ENCODE results near the gene OSBPL3.

Gene OSBPL3

GRCh38 chr7:24962418-24962962, 17.5 kb downstream of the OSBPL3 start:
- in situ Hi-C loops (cut with MboI; ENCODE audit: low pct_unique_long_range_greater_than_20kb, low sequenced_read_pairs), result no loop called here
- no peak for DNase-seq

DNA sequence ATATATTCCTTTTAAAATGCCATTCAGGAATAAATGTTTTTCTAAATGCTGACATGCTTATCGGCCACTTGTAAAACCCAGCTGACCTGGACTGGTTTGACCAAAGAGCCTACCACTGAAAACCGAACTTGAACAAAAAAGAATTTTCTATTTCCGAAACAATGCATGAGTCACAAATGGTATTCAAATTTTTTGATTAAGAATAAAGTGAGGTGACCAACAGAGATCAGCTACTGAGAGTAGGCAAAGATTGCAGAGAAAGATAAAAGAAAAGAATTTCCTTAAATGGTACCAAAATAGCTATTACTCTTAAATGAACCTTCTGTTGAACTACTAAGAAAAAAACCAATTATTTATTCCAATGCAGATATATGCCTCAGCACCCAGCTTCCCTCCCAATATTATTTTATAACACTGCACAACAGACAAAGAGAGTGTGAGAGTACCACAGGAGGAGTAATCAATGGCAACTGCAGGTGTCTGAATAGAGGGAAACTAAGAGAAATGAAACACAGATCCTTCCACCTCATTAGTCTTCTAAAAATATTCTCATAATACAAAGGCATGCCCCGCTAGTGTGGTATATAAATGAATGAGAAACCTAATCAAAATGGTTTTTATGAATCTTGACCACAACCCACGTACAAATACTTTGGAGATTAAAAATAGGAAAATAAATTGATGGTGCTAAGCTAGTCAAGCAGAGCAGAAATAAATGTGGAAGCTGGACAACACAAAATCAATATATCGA, 20.1 kb downstream of the OSBPL3 start:
- in situ Hi-C loops (cut with MboI; ENCODE audit: low pct_unique_long_range_greater_than_20kb, low sequenced_read_pairs), result no loop called here
- DNase-seq, result no peak

DNA sequence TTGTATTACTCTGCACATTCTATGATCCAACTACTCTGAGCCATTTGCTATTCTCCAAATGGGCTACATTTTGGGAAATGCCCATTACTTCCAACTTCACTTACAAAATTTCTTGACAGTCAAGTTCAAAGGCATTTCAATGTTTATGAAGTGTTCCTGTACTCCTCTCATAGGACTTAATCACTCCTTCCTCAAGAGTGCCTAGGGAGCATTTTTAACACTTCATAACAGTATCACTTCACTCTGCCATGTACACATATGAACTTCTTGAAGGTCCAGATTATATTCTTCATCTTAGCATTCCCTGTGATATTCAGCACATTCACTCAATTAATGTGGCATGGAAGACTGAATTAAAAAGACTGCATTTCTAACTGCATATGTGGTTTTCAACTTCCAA, 21.6 kb downstream of the OSBPL3 start:
- in situ Hi-C loops (cut with MboI; ENCODE audit: low pct_unique_long_range_greater_than_20kb, low sequenced_read_pairs), result no loop called here

GRCh38 chr7:24956021-24956420, 24.0 kb downstream of the OSBPL3 start:
- no peak for DNase-seq
- in situ Hi-C loops (cut with MboI; ENCODE audit: low pct_unique_long_range_greater_than_20kb, low sequenced_read_pairs), result no loop called here

More for the DNA sequence above, 21.6 kb downstream of the OSBPL3 start:
- no peak for DNase-seq

DNA sequence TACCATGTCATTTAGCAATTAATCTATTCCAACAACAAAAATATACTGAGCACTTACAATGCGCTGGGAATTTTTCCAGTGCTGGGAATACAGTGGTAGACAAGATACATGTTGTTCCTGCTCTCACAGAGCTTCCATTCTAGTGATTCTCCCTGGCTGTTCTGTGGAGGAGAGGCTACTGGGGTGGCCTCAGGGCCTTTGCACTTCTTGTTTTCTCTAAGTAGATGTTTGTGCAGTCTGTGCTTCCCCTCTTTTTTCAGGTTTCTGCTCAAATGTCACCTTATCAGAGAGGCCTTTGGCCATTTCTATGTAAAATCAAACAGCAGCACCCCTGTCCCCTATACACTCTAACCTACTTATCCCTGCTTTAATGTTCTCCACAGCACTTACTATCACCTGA, 24.7 kb downstream of the OSBPL3 start:
- DNase-seq, result no peak
- in situ Hi-C loops (cut with MboI; ENCODE audit: low pct_unique_long_range_greater_than_20kb, low sequenced_read_pairs), result no loop called here

GRCh38 chr7:24952464-24952863, 27.5 kb downstream of the OSBPL3 start:
- in situ Hi-C loops (cut with MboI; ENCODE audit: low pct_unique_long_range_greater_than_20kb, low sequenced_read_pairs), result no loop called here
- no peak for DNase-seq

- in situ Hi-C loops (cut with MboI; ENCODE audit: low pct_unique_long_range_greater_than_20kb, low sequenced_read_pairs), result no loop called here
These were observed 28.5 kb downstream of the OSBPL3 start for GRCh38 chr7:24951441-24951980.

GRCh38 chr7:24949884-24950283, 30.1 kb downstream of the OSBPL3 start:
- DNase-seq, result no peak
- in situ Hi-C loops (cut with MboI; ENCODE audit: low pct_unique_long_range_greater_than_20kb, low sequenced_read_pairs), result no loop called here

More at GRCh38 chr7:24951441-24951980, 28.5 kb downstream of the OSBPL3 start:
- DNase-seq, result no peak

DNA sequence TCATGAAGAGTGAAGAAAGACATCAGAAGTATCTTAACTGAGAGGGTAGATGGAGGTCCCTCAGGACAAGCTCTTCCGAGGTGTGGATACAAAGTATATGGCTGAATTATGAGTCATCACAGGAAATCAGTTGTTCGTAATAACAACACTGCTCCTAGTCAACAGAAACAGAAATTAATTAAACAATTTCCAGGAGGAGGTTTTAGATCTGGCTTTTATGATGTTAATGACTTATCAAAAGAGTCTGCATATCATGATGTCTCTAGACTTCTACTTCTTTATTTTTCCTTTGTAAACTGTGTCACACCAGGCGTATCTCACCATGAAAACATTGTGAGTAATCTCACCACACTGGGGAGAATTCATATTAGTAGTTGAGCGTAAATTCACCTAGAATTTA, 31.2 kb downstream of the OSBPL3 start:
- in situ Hi-C loops (cut with MboI; ENCODE audit: low pct_unique_long_range_greater_than_20kb, low sequenced_read_pairs), result no loop called here
- DNase-seq, result no peak

DNA sequence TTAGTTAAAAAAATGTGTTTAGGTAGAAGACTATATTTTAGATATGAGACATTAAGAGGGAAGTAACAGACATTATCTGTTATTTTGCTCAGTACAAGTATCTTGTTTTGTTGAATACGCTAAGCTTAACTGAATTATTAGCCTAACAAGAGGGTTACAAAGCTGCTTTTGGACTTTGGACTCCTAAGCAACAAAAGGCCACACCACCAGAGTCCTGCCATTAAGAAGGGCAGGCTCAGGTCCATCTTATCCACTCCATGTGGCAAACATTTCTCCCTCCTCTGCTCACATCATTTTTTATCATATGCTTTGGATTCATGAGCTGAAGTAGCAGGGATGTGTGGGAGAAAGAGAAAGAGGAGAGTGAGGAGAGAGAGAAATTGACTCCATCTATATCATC, 33.5 kb downstream of the OSBPL3 start:
- in situ Hi-C loops (cut with MboI; ENCODE audit: low pct_unique_long_range_greater_than_20kb, low sequenced_read_pairs), result no loop called here
- DNase-seq, result no peak

DNA sequence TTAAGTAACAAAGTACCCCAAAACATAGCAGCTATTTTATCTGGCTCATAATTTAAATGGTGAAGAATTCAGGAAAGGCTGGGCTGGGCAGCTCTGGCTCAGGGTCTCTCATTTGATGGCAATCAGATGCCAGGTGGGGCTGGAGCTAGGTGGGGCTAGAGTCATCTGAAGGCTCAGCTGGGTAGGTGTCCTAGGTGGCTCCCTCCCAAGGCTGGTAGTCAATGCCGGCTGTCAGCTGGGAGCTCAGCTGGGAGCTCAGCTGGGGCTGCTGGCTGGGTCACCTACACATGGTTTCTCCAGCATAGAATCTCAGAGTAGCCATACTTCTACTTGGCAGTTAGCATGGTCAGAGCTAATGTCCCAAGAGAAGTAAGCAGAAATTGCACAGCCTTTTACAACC, 34.1 kb downstream of the OSBPL3 start:
- no peak for DNase-seq
- in situ Hi-C loops (cut with MboI; ENCODE audit: low pct_unique_long_range_greater_than_20kb, low sequenced_read_pairs), result no loop called here

DNA sequence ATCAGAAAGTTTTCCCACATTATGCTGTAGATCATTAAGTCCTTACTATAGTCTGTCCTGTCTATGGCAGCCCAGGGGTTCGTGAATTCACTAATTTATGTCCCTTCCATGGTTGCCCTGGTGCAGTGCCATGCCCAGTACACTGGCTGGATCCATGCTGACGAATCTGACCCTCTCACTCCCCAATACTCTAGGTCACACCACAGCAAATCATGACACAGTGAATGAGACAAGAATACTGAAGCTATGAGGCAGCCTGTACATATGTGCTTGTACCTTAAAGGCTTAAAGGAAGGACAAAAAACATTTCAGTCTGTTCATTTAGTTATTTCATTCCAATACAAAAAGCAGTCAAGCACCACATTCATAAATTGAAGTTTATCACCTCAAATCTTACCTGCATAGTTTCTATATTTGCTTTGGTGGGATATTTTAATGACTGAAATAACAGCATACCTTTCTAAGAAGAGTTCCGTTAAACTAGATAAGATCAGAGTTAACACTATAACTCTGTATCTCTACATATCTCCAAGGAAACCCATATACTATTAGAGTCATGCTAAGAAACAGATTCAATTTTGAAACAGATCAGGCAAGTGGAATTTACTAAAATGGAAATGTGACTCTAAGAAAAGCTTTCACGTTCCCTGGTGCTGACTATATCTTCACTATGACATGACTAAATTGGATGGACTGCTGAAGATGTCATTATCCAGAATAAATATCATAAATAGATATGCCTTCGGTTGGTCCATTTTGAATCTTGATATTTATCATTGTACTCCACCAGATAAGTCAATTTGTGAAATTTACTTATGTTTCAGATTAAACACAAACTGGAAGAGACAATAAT, 36.7 kb downstream of the OSBPL3 start:
- no peak for DNase-seq
- in situ Hi-C loops (cut with MboI; ENCODE audit: low pct_unique_long_range_greater_than_20kb, low sequenced_read_pairs), result no loop called here

DNA sequence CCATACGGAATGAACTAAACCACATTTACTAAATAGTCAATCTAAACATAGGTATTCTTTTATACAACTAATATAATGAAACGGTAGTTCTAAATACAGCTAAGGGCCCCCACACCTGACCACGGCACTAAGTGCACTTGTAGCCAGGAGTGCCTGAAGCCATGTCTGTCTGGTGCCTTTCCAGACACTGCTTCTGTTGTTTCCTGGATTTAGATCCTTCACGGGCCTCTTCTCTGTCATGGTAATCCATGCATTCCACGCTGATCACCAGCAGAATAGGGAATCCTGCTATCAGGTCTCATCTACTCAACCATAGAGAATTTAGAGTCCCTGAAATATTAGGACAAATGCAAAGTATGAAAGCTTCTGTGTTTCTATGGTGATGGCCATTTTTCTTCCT, 37.8 kb downstream of the OSBPL3 start:
- no peak for DNase-seq
- in situ Hi-C loops (cut with MboI; ENCODE audit: low pct_unique_long_range_greater_than_20kb, low sequenced_read_pairs), result no loop called here

DNA sequence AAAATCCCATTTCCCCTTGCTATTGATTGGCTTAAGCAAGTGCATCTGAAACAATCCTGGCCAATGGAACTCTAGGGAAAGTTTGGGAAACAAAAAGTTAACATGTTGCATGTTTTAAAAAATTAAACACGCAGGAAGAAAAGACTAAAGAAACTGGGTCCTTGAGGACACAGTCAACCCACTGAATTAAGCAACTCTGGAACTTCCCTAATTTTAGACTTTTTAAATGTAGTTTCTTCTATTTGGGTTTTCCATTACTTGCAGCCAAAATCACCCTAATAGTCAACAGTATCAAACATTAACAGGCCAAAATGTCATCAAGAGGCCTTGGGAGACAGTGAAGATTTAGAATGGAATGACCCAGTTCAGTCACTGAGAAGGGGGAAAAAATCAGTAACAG, 40.6 kb downstream of the OSBPL3 start:
- in situ Hi-C loops (cut with MboI; ENCODE audit: low pct_unique_long_range_greater_than_20kb, low sequenced_read_pairs), result no loop called here
- DNase-seq, result no peak

GRCh38 chr7:24936121-24936824, 43.7 kb downstream of the OSBPL3 start:
- DNase-seq, result peak; percentile 18
- in situ Hi-C loops (cut with MboI; ENCODE audit: low pct_unique_long_range_greater_than_20kb, low sequenced_read_pairs), result no loop called here

DNA sequence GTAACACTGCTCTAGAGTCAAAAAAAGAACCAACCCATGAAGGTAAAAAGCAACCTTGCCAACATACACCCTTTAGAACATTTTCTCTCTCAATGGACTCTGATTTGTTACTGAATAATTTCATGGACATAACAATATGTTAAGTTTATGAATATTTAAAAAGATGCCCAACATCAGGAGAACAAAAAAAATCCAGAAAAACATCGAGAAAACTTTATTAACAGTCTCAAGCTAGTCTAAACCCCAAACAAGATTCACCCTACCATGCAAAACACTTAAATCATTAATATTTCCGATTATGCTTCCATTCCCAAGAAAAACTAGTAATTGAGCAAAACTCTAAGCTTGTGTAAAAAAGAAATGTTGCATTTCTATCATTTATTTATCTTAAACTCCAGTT, 46.7 kb downstream of the OSBPL3 start:
- DNase-seq, result no peak
- in situ Hi-C loops (cut with MboI; ENCODE audit: low pct_unique_long_range_greater_than_20kb, low sequenced_read_pairs), result no loop called here

- DNase-seq, result no peak
- in situ Hi-C loops (cut with MboI; ENCODE audit: low pct_unique_long_range_greater_than_20kb, low sequenced_read_pairs), result no loop called here
These were observed 47.2 kb downstream of the OSBPL3 start for GRCh38 chr7:24932815-24933214.

- in situ Hi-C loops (cut with MboI; ENCODE audit: low pct_unique_long_range_greater_than_20kb, low sequenced_read_pairs), result no loop called here
- DNase-seq, result no peak
These were observed 47.6 kb downstream of the OSBPL3 start for GRCh38 chr7:24932389-24932788.

- no peak for DNase-seq
- in situ Hi-C loops (cut with MboI; ENCODE audit: low pct_unique_long_range_greater_than_20kb, low sequenced_read_pairs), result no loop called here
These were observed 48.1 kb downstream of the OSBPL3 start for GRCh38 chr7:24931844-24932243.
